SK-MEL-5 (cell line): ENCODE data around the gene MYOC. TPM values are rescaled to one million over a fixed set of nuclear protein-coding genes. Genes with fewer than 3 reads are reported as not detected.
"Not testable (repeated sequence)": the region's sequence is repeated elsewhere in the genome, so short reads cannot be mapped to it uniquely, and the experiment has no call there.

Source experiments
- DNase-seq: peaks from one replicate; pipeline ENCODE4 v3.0.0-alpha.2; 2016; ENCODE audit warnings: low read depth, low spot score
- in situ Hi-C: cut with HindIII; loops from 2 replicates; pipeline ENCODE4 v1.10.0; 2016; ENCODE audit warnings: low sequenced_read_pairs, high pct_unique_total_duplicates, low pct_unique_long_range_greater_than_20kb
- polyA plus RNA-seq, 2 experiments: library from polyadenylated mRNA; depleted of rRNA; stranded (reverse); fragments of >200 nt; gene quantifications; 2 replicates each; pipeline ENCODE4 v1.2.3, GENCODE V29; 2015
- total RNA-seq: library from RNA; depleted of rRNA; stranded (reverse); fragments of >200 nt; shearing (Covaris generic); gene quantifications from 2 replicates; pipeline ENCODE4 v1.2.3, GENCODE V29; 2014; rRNA removed

Gene MYOC
- not detected in 2 replicates for total RNA-seq
- polyA plus RNA-seq (2015; cell fraction: cytosol; rRNA removed) = not detected in 2 replicates
- polyA plus RNA-seq (2015; cell fraction: nucleus; rRNA removed) = not detected in 2 replicates

DNA sequence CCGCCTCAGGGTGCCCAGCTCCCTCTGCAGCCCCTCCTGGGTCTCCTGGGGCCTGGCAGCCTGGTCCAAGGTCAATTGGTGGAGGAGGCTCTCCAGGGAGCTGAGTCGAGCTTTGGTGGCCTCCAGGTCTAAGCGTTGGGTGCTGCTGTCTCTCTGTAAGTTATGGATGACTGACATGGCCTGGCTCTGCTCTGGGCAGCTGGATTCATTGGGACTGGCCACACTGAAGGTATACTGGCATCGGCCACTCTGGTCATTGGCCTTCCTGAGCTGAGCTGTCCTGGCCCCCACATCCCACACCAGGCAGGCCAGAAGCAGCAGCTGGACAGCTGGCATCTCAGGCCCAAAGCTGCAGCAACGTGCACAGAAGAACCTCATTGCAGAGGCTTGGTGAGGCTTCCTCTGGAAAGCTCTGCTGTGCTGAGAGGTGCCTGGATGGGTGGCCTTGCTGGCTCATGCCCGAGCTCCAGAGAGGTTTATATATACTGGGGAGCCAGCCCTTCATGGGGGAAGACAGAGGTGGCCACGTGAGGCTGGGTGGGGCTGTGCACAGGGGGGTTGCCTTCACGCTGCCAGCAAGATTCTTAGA is at the start of gene MYOC:
Gene MYOC, minus strand, starts transcription at position 455 of the 589 bp plus-strand sequence. Its CDS starts 77 bp downstream, at position 378.
- no peak for DNase-seq
- in situ Hi-C loops = no loop called here

DNA sequence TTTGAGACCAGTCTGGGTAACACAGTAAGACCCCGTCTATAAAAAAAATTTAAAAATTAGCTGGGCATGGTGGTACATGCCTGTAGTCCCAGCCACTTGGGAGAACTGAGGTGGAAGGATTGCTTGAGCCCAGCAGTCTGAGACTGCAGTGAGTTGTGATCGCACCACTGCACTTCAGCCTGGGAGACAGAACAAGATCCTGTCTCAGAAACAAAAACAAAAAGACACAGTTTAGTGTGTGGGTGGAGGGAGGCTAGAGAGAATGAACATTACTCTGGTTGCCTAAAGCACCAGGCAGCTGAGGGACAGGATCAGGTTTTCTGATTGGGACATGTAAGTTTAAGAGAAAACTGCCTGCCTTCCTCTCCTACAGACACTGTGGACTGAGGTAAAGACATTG is 47.0 kb upstream of the MYOC start:
- DNase-seq = no peak
- in situ Hi-C loops = no loop called here

DNA sequence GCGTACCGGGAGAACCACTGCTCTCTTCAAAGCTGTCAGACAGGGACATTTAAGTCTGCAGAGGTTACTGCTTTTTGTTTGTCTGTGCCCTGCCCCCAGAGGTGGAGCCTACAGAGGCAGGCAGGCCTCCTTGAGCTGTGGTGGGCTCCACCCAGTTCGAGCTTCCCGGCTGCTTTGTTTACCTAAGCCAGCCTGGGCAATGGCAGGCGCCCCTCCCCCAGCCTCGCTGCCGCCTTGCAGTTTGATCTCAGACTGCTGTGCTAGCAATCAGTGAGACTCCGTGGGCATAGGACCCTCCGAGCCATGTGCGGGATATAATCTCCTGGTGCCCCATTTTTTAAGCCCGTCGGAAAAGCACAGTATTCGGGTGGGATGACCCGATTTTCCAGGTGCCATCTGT is 43.3 kb upstream of the MYOC start:
- DNase-seq, in situ Hi-C loops: not testable (repeated sequence)

DNA sequence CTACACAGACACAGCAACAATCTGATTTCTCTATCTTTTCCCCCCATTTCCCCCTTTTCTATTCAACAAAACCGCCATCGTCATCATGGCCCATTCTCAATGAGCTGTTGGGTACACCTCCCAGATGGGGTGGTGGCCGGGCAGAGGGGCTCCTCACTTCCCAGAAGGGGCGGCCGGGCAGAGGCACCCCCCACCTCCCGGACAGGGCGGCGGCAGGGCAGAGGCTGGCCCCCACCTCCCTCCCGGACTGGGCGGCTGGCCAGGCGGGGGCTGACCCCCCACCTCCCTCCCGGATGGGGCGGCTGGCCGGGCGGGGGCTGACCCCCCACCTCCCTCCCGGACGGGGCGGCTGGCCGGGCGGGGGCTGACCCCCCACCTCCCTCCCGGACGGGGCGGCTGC is 41.1 kb upstream of the MYOC start:
- in situ Hi-C loops, DNase-seq: not testable (repeated sequence)

DNA sequence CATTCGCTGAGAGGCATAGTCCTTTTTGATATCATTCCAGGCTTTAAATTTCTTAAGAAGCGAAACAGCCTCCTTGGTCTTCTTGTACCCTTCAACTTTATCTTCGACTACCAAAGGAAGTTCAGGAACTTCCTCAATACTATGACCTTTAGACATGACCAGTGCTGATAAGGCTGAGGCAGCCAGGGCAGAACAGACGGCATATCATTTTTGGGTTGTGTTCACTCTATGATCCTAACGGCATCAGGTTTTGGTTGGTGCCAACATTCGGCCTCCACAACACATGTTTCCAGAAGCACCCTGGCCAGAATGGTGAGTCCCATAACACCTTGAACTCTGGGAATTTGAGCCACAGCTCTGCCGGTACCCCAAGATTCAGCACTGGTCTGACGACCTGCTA is 31.4 kb upstream of the MYOC start:
- in situ Hi-C loops = no loop called here
- DNase-seq = no peak

DNA sequence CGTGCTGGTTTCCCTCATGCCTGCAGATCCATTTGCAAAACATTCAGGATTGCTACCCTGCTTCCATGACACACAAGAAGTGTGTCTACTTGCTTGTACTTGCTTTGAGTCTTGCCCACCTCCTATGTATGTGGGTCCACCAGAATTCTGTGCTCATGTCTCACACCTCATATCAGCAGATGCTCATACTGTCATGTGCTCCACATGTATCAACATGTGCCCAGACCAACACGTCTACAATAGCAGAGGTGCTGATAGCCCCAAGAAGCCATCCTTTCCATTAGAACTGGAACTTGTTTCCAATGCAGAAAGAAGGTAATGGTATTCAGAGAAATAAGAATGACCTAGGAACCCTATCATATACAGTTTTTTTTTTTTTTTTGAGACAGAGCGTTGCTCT is 27.9 kb upstream of the MYOC start:
- no peak for DNase-seq
- in situ Hi-C loops = no loop called here

DNA sequence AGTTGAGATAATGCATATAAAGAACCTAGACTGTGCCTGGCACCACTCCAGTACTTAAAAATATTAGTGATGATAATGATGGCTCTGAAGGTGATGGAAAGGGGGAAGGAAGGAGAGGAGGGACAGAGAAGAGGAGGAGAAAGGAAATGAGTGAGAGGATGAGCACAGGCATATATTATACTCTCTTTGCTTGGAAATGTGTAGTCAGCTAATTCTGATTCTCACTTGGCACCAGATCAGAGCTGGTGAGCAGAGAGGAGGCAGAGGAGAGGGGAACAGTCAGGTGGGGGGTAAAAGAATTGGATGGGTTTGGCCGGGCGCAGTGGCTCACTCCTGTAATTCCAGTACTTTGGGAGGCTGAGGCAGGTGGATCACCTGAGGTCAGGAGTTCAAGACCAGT is 24.3 kb upstream of the MYOC start:
- DNase-seq = no peak
- in situ Hi-C loops = no loop called here

DNA sequence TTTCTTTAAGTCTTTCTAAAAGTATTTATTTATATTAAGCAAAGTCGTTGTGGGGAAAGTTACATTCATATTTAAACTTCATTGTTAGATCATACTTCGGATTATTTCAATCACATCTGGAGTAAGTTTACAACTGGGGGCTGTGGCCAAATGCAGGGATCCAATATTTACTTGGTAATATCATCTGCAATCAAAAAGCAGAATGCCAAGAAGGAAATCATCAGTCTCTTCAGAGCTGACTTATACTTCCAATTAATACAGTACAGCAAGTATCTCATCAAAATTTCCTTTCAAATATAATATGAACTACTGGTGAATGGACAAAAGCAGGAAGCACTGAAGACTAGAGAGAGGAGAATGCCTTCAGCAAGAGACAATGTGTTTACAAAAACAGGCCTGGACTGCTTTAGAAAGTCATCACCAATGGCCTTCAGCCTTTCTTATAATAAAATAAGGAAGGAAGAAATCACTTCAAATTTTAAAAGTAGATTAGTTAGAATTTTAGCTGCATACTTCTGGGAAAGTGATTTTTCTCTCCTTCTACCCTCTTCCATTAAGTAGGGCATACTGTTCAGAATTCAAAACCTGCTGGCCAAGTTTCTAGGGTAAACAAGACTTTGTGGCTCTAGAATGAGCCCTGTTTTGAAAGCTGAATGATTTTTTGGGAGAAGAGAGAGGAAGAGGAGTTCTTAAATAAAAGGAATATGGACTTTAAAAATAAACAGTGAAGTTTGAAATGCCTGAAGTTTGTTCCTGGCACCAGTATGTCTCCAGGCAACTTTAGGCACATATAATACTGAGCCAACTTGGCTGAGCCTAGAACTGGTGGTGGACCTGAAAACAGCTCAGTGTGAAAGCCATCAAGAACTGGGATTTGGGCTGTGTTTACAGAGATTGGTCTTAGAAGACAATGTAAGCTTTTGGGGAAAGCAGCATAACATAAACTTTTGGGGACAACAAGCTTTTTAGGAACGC is 22.2 kb upstream of the MYOC start:
- no peak for DNase-seq
- in situ Hi-C loops = no loop called here

DNA sequence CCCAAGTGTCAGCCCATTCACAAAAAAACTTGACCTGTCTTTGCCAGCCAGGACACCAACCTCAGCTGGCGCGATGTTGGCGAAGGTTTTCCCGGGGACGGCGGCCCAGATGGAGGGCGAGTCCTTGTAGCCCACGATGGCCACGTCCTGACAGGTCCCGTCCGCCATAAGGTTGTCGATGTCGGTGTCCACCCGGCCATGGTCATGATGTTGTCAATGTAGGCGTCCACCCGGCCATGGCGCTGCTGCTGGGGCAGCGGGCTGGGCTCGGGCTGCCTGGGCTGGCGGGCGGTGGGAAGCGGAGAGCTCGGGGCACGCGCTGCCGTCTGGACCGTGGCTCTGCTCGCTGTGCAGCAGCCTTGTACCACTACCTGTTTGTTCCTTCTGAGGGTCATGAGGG is 18.3 kb upstream of the MYOC start:
- DNase-seq = no peak
- in situ Hi-C loops = no loop called here

DNA sequence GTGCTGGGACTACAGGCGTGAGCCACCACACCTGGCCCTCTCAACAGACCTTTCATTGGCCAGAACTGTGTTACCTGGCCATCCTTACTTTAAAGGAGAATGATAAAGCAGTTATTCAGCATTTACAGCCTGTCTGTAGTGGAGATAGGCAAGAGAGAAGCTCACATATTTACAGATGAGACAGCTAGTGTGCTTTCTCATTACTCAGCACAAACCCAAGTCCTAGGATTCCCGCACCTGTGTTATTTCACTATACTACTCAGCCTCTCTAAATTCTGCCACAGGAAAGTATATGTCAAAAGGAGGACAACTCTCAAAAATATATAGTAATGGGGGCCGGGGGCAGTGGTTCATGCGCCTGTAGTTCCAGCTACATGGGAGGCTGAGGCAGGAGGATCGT is 15.9 kb upstream of the MYOC start:
- no peak for DNase-seq
- in situ Hi-C loops = no loop called here

DNA sequence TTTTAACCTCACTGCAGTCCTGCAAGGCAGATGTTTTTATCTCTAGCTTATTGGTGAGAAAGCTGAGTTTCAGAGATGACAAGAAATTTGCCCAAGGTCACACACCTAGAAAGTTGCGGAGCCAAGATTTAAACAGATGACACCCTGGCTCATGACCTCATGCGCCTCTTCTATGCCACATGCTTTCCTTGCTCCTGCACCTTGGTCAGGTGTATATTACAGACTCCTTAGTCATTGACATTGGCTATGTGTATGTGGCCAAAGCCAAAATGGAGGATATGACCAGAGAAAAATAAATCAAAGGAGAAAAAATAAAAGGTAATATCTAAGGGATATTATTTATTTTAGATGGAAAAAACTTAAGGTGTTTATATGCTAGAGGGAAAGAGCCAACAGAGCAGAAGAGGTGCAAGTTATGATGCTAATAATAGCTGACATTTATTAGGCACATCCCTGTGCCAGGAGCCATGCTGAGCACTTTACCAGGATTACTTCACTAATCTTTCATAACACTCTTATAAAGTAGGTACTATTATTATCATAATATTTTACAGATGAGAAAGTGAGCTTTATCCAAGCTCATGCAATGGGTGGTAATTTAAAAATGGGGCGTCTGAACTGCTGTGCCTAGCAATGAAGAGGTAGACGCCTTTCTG is 13.8 kb upstream of the MYOC start:
- DNase-seq = no peak
- in situ Hi-C loops = no loop called here

DNA sequence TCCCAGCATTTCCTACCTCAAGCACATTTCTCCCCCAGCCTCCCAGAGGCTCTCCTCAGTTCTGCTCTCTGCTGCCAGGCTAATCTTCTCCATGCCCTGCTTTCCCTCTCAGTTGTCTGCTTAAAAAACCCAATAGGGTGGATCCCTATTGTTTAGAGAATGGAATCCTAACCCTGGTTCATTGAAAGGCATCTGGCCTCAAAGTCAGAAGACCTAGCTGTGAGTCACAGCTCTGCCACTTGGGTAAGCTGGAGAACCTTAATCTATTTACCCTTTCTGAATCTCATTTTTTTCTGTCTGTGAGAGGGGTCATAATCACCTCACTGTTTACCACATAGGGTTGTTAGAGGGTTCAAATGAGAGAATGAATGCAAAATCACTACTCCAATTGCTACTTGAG is 12.5 kb upstream of the MYOC start:
- no peak for DNase-seq
- in situ Hi-C loops = no loop called here

DNA sequence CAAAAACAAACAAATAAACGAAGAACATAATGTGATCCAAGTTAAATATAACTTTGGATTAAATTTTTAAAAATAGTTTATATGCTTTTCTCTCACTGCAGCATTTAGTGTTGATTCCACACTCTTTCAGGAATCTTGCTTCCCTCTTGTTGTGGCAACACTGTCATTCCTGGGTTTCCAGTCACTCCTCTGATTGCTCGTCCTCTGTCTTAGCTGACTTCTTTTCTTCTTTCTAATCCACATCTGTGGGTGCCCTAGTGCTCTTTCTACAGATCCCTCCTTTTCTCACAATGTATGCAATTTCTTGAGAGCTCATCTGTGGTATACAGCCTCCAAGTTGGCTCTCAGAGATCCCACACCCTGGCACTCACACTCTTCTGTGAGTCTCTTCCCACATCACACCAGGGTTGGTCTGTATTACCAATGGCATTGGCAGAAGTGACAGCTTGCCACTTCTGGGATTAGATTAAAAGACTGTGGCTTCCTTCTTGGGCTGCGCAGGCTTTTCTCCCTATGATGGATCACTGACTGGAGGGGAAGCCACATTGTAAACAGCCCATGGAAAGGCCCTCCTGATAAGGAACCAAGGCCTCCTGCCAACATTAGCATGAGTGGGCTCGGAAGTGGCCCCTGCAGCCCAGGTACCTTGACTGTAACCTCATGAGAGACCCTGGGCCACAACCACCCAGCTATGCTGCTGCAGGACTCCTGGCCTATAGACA is 11.5 kb upstream of the MYOC start:
- no peak for DNase-seq
- in situ Hi-C loops = no loop called here

DNA sequence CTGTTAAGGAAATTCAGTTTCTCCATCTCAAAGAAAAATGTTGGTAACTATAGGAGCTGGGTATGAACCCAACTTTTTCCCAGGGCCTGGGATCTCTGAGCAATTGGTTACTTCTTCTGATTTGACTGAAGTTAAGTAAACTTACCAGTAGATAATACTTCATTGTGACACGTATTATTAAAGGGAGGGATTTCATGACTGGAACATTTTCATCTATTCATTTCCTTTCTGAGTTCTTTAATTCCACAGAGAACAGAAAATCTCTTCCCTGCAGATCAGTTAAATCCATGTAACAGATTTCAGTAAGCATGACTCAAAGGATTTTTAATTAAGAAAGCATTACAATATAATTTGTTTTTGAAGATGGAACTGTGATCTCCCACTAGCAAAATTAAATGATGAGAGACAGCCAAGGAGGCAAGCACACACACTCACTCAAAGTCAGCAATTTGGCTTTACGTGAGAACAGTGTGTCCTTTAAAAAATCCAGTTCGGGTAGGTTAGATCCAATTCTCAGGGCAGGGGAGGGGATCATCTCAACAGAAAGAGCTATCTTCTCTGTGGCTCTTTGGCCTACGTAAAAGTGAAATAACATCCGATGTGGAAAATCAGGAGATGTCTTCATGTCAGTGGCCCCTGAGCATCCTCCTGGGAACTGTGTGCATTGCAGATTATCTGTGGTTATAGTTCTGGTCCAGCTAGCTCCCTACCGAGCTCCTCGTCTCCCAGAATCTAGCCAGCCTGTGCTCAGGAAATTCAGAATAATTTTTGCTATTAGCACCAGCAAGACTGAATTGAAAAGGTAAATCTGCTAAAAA is 10.8 kb upstream of the MYOC start:
- in situ Hi-C loops = no loop called here
- no peak for DNase-seq

DNA sequence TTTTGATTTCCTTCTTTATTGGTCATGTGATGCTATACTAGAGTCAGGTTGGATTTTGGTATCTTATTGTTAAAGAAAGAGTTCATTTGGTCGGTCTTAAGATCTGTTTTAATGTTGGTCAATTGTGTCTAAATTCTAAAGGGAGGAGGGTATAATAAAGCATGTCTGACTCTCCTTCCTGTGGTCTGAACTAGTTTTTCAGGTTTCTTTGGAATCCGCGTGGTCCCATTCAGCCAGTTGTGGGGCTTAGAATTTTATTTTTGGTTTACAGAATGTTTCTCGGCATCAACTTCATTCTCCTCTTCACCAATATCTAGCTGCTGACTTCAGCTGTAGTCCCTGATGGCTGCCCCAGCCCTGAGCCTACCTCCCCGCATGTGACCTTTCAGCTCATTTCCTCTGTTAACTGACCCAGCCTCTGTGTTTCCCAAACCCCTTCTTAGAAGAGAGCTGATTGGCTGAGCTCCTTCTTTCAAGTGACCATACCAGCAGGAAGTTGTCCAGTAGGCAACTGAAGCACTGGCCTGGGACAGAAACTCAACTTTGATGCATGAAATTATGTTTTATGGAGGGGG is 8.7 kb upstream of the MYOC start:
- in situ Hi-C loops = no loop called here
- DNase-seq = no peak

DNA sequence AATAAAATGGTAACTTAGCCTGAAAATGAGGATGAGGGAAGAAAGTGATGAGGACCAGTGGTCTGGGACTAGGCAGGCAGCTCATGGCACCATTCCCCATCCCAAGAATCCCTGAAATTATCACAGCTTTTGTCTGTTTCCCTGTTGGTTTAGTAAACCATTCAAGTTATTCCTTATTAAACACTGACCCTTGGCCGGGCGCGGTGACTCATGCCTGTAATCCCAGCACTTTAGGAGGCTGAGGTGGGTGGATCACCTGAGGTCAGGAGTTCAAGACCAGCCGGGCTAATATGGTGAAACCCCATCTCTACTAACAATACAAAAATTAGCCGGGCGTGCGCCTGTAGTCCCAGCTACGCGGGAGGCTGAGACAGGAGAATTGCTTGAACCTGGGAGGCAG is 3.7 kb upstream of the MYOC start:
- in situ Hi-C loops = not testable (repeated sequence)

DNA sequence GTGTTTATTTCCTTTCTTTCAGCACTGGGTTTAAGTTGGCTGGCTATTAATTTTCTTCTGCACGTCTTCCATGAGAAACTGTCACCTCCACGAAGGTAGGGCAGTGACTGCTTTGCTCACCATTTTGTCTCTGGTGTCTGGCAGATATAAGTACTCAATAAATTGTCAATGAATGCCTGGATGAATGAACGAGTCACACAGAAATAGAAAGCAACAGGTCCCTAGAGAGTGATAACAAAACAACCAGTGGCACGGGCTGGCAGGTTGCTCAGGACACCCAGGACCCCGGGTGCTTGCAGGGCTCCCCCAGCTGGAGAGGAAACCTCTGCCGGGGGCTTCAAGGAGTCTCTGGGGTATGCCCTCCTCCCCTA is 3.2 kb upstream of the MYOC start:
- DNase-seq = no peak
- in situ Hi-C loops = no loop called here

More for the DNA sequence above, 3.7 kb upstream of the MYOC start:
- not testable (repeated sequence) for DNase-seq
